Common myeloid progenitor, CD34-positive (primary cell): ENCODE results near the gene RFPL3.

Source experiments
- CTCF ChIA-PET: fragments of 350-600 bp; sonication (Branson Sonifier 250); formaldehyde crosslinking; loops from one replicate; lab custom pipeline; 2021; ENCODE audit warnings: antibody characterized with exemption; lab: Charles Lee
- POLR2A ChIA-PET: fragments of 350-600 bp; sonication (Branson Sonifier 250); formaldehyde crosslinking; loops from one replicate; lab custom pipeline; 2021; ENCODE audit warnings: antibody characterized with exemption; lab: Charles Lee
- DNase-seq, 3 donors: peaks; one replicate each; pipeline versions ENCODE4 v3.0.0 to v3.0.0-alpha.2; 2013
- H3K27ac ChIP-seq, 2 experiments: 1 replicate in 1 of 2; 2 replicates in 1 of 2; pipeline ENCODE4 v1.7.0; 2013; ENCODE audit warnings: inconsistent platforms in 2 of 2, low read length in 2 of 2, mild to moderate bottlenecking in 2 of 2, low read depth in 1 of 2, moderate library complexity in 1 of 2; ENCODE audit not compliant: severe bottlenecking in 2 of 2, insufficient read depth in 1 of 2, poor library complexity in 1 of 2
- H3K27me3 ChIP-seq, 5 experiments: replicated peaks in 2 of 5; 1 replicate in 3 of 5; 2 replicates in 2 of 5; pipeline versions ENCODE4 v1.6.1 to v1.7.0; 2013; ENCODE audit warnings: low read length in 4 of 5, mild to moderate bottlenecking in 2 of 5, moderate library complexity in 2 of 5, inconsistent platforms in 1 of 5; ENCODE audit not compliant: insufficient read depth in 5 of 5, control insufficient read depth in 4 of 5
- H3K36me3 ChIP-seq, 4 experiments: 1 replicate in 2 of 4; 2 replicates in 2 of 4; pipeline versions ENCODE4 v1.6.1 to v1.7.0; 2013; ENCODE audit warnings: low read length in 3 of 4, control low read depth in 1 of 4, mild to moderate bottlenecking in 1 of 4; ENCODE audit not compliant: control insufficient read depth in 4 of 4, insufficient read depth in 4 of 4
- H3K4me1 ChIP-seq, 4 experiments: 1 replicate in 3 of 4; 2 replicates in 1 of 4; pipeline versions ENCODE4 v1.6.1 to v1.7.1; 2013; ENCODE audit warnings: low read length in 3 of 4, mild to moderate bottlenecking in 3 of 4, control low read depth in 1 of 4, inconsistent platforms in 1 of 4, moderate library complexity in 1 of 4; ENCODE audit not compliant: control insufficient read depth in 4 of 4, insufficient read depth in 4 of 4; ENCODE audit errors: control extremely low read depth in 1 of 4
- H3K4me3 ChIP-seq, 7 experiments: 1 replicate in 4 of 7; 2 replicates in 3 of 7; pipeline versions ENCODE4 v1.5.1 to v1.7.0; 2013; ENCODE audit warnings: mild to moderate bottlenecking in 7 of 7, low read length in 6 of 7, moderate library complexity in 6 of 7, inconsistent platforms in 2 of 7, low read depth in 2 of 7, control low read depth in 1 of 7; ENCODE audit not compliant: insufficient read depth in 4 of 7, control insufficient read depth in 1 of 7; ENCODE audit errors: extremely low read depth in 1 of 7
- H3K9me3 ChIP-seq, 5 experiments: 1 replicate in 4 of 5; 2 replicates in 1 of 5; pipeline versions ENCODE4 v1.6.1 to v1.7.1; 2013; ENCODE audit warnings: low read length in 4 of 5, mild to moderate bottlenecking in 2 of 5, inconsistent platforms in 1 of 5, low read depth in 1 of 5, moderate library complexity in 1 of 5; ENCODE audit not compliant: control insufficient read depth in 4 of 5, insufficient read depth in 2 of 5; ENCODE audit errors: control extremely low read depth in 1 of 5
- WGBS: methylation state at CpG from one replicate; pipeline ENCODE4 v1.1.5; 2013; ENCODE audit not compliant: insufficient coverage; 5-methylcytosine and 5-hydroxymethylcytosine counted together

Gene RFPL3

GRCh38 chr22:32313532-32313931 is 44.1 kb upstream of the RFPL3 start:
- CTCF ChIA-PET: no interaction called here
- POLR2A ChIA-PET: no interaction called here
- Histone ChIP-seq H3K27me3 (peaks cover 0 to 11% (median 4%) of the 10 kb centered on the region in 5 experiments), H3K4me3 (no peak overlapping the region), H3K36me3 (no peaks in the 10 kb centered on the region), H3K27ac (no peak overlapping the region), H3K4me1 (no peaks in the 10 kb centered on the region), H3K9me3 (no peaks in the 10 kb centered on the region)
- no peak for DNase-seq

- WGBS: no CpG with 5 or more reads among the region's 1 CpG
- peaks cover 0 to 5% (median 0%) of the 10 kb centered on the region in 5 experiments for H3K9me3 ChIP-seq
- ChIA-PET CTCF (no interaction called here), POLR2A (no interaction called here)
- DNase-seq: no peak
- H3K4me1 ChIP-seq: no peaks in the 10 kb centered on the region
- H3K36me3 ChIP-seq: no peaks in the 10 kb centered on the region
- no peak overlapping the region for H3K27ac ChIP-seq
- peaks cover 0 to 15% (median 4%) of the 10 kb centered on the region in 5 experiments for H3K27me3 ChIP-seq
- no peak overlapping the region for H3K4me3 ChIP-seq
Measured at GRCh38 chr22:32317524-32317923, 40.1 kb upstream of the RFPL3 start.

- no peaks in the 10 kb centered on the region for H3K4me1 ChIP-seq
- H3K36me3 ChIP-seq: no peaks in the 10 kb centered on the region
- WGBS: 100% methylated on average over 1 of the region's 1 CpG
- POLR2A ChIA-PET: no interaction called here
- H3K9me3 ChIP-seq: peaks cover 0 to 5% (median 0%) of the 10 kb centered on the region in 5 experiments
- no peak for DNase-seq
- H3K4me3 ChIP-seq: no peak overlapping the region
- peaks cover 0 to 15% (median 4%) of the 10 kb centered on the region in 5 experiments for H3K27me3 ChIP-seq
- CTCF ChIA-PET: no interaction called here
- H3K27ac ChIP-seq: no peak overlapping the region
Measured at GRCh38 chr22:32318361-32318760, 39.3 kb upstream of the RFPL3 start.

GRCh38 chr22:32319861-32320406 is 37.7 kb upstream of the RFPL3 start:
- H3K9me3 ChIP-seq: peaks cover 0 to 5% (median 0%) of the 10 kb centered on the region in 5 experiments
- WGBS: 85% methylated on average over 8 of the region's 8 CpGs
- no peak for DNase-seq
- H3K27ac ChIP-seq: no peak overlapping the region
- H3K4me1 ChIP-seq: no peaks in the 10 kb centered on the region
- H3K27me3 ChIP-seq: peaks cover 0 to 15% (median 2%) of the 10 kb centered on the region in 5 experiments
- H3K36me3 ChIP-seq: no peaks in the 10 kb centered on the region
- CTCF ChIA-PET: no interaction called here
- no peak overlapping the region for H3K4me3 ChIP-seq
- POLR2A ChIA-PET: no interaction called here

GRCh38 chr22:32322986-32323385 is 34.7 kb upstream of the RFPL3 start:
- POLR2A ChIA-PET: no interaction called here

GRCh38 chr22:32323513-32324164 is 34.0 kb upstream of the RFPL3 start:
- WGBS: 84% methylated on average over 7 of the region's 11 CpGs
- Histone ChIP-seq H3K4me1 (no peaks in the 10 kb centered on the region), H3K4me3 (no peak overlapping the region), H3K9me3 (peaks cover 0 to 5% (median 0%) of the 10 kb centered on the region in 5 experiments), H3K27me3 (peaks cover 0 to 12% (median 2%) of the 10 kb centered on the region in 5 experiments), H3K36me3 (no peaks in the 10 kb centered on the region), H3K27ac (no peak overlapping the region)
- CTCF ChIA-PET: no interaction called here
- no peak for DNase-seq
- POLR2A ChIA-PET: no interaction called here

More at GRCh38 chr22:32322986-32323385, 34.7 kb upstream of the RFPL3 start:
- H3K4me3 ChIP-seq: no peak overlapping the region
- no peak for DNase-seq
- no peak overlapping the region for H3K27ac ChIP-seq
- no peaks in the 10 kb centered on the region for H3K4me1 ChIP-seq
- no peaks in the 10 kb centered on the region for H3K36me3 ChIP-seq
- CTCF ChIA-PET: no interaction called here
- peaks cover 0 to 5% (median 0%) of the 10 kb centered on the region in 5 experiments for H3K9me3 ChIP-seq
- peaks cover 0 to 15% (median 2%) of the 10 kb centered on the region in 5 experiments for H3K27me3 ChIP-seq
- 93% methylated on average over 6 of the region's 6 CpGs for WGBS
